NCI-H526 treated with DMSO at 0.1 percent for 48 hours (cell line): ENCODE data around the gene CA11.

Experiments
- DNase-seq: peaks from one replicate; lab custom pipeline; 2025; lab: John Stamatoyannopoulos, UW

Gene CA11

DNA sequence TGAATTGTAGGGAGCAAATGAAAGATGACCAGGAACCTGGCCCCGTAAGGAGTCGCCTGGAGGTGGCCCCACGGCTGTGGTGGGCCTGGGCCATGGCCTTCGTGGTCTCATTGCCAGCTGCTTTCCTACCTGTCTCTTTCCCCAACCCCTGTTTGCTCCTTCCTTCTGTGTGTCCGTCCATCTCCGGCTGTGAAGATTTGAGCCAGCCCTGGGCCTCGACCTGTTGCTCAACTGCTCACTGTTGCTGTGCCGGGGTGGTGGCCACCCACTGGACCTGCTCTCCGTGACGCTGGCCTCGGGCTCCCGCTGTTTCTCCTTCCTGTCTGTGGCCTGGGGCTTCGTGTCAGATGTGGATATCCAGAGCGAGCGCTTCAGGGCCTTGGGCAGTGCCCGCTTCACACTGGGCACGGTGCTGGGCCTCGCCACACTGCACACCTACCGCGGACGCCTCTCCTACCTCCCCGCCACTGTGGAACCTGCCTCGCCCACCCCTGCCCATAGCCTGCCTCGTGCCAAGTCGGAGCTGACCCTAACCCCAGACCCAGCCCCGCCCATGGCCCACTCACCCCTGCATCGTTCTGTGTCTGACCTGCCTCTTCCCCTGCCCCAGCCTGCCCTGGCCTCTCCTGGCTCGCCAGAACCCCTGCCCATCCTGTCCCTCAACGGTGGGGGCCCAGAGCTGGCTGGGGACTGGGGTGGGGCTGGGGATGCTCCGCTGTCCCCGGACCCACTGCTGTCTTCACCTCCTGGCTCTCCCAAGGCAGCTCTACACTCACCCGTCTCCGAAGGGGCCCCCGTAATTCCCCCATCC is 17.3 kb downstream of the CA11 start:
- DNase-seq = no peak

DNA sequence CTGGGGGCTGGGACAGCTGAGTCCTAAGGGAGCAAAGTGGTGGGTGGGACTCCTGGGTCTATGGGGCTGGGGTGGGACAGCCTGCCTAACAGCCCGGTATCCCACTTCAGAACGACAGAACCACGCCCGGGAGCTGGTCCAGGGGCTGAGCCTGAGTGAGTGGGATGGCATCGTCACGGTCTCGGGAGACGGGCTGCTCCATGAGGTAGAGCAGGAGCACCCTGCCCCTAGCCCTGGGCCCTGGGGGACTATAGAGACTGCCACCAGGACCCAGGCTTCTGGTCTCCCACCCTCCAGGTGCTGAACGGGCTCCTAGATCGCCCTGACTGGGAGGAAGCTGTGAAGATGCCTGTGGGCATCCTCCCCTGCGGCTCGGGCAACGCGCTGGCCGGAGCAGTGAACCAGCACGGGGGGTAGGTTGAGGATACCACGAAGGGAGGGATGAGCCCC is 18.1 kb downstream of the CA11 start:
- DNase-seq = no peak

DNA sequence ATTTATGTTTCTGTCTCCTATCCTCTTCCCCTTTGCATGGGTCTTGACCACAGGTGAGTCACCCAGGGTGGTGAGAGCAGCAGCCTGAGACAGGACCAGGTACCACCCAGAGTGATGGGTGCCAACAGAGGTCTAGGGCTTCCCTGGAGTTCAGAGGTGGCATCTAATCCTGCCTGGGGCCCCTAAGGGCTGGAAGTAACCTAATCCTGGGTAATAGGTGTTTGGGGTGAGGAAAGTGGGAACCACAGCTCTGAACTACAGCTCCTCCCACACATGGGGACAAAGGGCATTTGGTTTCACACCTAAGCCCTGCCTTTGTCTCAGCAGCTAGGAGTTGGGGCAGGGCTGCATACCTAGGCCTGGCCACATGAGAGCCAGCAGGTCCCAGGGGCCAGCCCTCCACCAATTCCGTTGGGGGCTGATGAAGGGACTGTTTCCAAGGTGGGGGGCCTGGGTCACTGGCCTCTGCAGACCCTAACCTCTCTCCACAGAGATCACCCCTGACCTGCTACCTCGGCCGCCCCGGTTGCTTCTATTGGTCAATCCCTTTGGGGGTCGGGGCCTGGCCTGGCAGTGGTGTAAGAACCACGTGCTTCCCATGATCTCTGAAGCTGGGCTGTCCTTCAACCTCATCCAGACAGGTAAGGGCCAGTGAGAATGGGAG is 18.7 kb downstream of the CA11 start:
- DNase-seq = no peak

DNA sequence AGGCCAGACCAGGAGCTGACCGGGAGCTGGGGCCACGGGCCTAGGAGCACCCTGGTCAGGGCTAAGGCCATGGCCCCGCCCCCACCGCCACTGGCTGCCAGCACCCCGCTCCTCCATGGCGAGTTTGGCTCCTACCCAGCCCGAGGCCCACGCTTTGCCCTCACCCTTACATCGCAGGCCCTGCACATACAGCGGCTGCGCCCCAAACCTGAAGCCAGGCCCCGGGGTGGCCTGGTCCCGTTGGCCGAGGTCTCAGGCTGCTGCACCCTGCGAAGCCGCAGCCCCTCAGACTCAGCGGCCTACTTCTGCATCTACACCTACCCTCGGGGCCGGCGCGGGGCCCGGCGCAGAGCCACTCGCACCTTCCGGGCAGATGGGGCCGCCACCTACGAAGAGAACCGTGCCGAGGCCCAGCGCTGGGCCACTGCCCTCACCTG is 20.1 kb downstream of the CA11 start:
- DNase-seq = no peak

DNA sequence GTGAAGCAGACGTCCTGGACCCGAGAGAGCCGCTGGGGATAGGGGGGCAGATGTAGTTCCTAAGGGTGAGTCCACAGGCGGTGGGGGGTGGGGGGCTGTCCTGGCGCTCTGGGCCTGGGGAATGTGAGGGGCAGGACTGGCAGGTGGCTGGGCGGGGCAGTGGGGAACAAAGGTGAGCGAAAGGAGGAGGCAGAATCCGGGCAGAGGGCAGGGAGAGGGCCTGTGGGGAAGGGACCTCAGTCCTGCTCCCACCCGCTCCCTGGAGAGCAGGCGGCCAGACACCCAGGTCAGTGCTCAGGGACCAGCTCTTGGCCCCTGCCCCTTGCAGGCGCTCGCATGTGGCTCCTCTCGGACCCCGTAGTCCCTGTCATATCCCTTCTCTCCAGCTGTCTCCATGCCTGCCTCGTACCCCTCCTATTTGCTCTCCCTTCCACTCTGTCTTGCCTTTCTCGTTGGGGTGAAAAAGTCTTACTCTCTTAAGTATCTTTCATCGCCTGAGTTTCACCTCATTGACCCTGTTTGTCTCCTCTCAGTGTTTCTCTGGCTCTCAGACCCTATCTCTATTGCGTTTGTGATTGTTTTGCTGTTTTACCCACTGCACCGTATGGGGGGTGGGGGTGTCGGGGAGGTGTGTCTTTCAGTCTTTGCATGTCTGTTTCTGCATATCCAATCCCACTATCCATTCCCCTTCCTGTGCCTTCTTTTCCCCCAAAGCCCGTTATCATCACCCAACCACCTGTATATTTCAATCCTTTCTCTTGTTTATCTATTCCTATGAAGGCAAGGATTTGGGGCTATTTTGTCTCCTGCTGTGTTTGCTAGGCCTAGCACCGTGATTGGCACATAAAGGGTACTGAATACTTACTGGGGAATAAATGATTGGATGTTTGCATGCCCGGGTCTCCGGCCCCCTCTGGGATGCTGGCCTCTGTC is 20.9 kb downstream of the CA11 start:
- DNase-seq = no peak

DNA sequence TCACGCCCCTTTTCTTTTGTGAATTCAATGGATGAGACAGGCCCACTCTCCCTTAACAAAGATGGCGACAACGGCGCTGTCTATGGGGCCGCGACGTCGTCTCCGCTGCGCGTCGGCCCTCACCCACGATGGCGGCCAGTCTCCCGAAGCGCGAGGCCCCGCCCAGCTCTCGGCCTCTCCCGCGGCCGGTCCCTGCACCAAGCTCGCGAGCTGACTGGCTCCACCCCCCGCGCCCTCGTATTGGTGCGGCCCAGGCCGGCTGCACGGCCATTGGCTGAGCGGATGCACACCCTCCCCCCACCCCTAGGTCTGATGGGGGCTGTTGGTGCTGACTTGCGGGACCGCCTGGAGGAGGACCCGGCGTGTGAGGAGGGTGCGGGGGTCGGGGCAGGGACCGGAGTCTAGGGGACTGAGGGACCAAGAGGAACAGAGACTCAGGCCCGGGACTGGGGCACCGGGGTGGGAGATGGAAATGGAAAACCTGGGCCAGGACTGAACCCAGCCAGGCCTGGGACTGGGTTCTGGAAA is 21.9 kb downstream of the CA11 start:
- peak; percentile 92 for DNase-seq

DNA sequence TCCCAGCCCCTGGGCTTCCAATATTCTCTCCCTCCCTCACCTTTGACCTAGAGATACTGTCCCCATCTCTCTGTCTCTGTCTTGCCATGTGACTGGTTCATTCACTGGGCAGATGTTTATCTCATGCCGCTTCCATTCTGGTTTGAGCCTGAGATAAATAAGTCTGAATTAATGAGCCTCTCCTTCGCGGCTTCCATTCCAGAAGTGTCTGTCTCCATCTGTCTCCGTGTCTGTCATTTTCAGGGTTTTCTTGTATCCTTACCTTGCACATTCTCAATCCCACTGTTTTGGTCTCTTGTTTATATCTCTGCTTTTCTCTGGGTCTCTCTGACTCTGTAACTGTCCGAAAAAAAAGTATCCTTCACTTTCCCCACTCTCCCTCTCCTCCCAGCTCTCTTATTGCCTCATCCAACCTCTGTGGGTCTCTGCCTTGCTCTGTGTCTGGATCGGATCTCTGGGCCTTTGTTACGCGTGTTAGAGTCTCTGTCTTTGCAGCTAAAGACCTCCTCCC is 22.4 kb downstream of the CA11 start:
- DNase-seq = no peak

DNA sequence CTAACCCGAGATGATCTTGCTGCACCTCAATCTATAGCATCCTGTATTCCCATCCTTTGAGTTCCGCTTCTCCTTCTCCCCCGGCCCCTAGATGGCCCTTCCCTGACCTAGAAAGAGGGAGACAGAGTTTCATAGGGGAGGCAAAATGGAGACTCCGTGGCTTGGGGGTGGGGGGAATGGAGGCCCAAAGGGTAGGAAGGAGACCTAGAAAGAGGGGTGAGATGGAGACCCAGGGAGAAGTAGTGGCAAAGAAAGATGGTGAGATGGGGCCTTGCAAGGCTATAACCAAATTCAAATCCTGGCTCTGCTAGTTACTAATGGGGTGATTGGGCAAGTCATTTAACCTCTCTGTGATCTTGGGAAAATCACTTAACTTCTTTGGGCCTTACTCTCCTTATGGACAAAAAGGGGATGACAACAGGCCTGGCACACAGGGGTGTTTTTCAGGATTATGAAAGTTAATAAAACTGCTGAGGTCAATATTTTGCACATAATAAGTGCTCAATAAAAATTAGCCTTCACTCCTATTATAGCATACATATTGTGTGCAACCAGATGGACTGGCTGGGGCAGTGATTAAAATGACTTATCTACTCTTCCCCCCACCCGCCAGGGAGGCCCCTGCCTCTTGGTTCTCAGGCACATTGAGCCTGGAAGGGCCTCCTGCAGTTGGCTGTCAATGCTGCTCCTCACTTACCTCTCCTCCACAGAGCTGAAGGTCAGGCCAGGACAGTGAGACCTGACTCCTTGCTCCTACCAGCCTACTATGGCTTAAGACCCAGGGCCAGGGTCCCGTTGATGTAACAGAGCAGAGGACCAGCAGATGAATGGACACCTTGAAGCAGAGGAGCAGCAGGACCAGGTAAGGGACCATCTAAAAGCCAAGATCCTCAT is 26.0 kb downstream of the CA11 start:
- no peak for DNase-seq

DNA sequence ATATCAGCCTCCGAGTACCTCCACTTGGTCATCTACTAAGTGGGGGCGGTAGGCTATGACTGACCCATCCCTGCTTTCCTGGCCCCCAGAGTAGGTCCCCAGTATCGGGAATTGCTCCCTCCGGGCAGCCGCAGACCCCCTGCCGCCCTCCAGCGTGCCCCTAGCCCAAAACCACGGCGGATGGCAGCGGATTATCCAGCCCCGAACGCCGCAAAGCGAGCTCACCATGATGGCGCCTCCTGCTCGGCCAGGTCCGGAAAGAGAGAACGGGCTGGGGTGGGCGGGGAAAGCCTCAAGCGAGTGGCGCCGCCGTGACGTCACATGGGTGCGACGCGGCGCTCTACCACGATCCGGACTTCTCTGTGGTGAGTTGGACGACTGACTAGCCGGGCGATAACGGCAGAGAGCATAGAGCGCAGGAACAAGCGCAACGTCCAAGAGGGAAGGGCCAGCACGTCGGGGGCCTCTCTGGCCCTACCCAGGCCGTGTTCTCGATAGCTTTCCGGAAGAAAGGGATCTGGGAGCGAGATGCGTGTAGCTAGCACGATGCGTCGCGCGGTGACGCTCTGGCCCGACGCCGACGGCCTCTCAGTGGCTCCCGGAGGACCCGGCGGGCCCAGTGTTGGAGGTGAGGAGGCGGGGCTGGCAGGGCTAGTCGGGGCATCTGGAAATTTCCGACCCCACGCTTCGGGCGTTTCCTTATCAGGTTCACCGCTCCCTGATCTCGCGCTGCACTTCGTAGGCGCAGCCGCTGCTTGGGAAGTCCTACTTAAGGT is 26.9 kb downstream of the CA11 start, which contains the start of the genes RPL18 and SPHK2:
TSS of gene RPL18 (minus strand) at position 263 of the 776 bp plus-strand sequence. CDS start at position 228, 35 bp downstream.
TSS of gene SPHK2 (plus strand) at position 591 of the 776 bp plus-strand sequence. CDS start 1,009 bp downstream, outside the sequence.
- peak; percentile 99 for DNase-seq

DNA sequence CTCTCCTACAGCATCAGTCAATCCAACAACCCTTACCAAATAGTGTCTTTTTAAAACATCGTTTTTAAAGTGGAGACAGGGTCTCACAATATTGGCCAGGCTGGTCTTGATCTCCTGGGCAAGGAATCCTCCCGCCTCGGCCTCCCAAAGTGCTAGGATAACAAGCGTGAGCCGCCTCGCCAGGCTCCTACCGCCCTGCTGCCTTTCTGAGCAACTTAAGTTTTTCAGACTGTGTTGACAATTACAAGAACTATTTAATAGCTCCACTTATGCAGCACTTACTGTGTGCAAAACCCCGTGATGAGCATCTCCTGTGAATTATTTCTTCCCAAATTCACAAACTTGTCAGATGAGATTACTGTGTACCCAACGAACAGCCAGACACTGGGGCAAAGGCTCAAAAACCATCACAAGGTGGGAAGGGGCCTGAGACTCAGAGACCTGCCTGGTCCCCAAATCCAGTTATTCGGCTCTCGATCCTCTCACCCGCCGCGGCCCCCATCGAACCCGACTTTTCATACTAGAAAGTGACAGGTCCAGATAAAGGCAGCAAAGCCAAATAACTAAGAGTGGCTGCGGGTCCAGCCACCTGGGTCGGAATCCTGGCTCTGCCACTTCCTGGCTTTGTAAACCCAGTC is 27.6 kb downstream of the CA11 start:
- DNase-seq = no peak

DNA sequence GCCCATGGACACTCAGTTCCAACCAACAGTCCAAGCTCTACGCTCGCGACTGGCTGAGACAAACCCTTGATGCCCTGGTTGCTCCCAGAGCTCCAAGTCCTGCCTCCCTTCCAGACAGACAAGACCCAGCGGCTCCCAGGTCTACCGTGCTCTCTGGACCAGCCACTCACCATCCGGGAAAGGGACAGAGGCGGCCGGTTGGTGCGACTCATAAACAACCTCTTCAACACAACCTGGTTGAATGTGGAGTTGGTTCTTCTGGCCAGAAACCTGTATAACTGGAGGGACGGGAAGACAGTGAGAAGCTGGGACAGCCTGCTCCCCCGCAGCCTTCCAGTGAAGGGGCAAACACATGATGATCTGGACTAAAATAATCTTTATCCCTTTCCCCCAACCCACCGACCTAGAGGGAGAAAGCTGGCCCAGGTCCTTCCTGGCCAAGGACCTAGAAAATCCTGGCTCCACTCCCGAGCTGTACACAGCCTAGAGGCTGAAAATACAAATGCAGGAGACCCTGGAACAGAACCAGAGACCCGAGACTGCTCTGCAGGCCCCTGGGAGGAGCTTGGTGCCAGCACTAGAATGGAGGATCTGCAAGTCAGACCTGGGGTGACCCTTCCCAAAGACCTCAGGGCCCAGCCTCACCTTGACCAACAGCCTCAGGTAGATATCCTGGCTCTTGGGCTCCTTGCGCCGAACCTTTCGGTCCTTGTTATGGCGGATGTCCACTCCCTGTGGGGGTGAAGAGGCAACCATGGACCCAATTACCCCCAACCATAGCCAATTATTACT is 28.6 kb downstream of the CA11 start:
- DNase-seq = no peak

DNA sequence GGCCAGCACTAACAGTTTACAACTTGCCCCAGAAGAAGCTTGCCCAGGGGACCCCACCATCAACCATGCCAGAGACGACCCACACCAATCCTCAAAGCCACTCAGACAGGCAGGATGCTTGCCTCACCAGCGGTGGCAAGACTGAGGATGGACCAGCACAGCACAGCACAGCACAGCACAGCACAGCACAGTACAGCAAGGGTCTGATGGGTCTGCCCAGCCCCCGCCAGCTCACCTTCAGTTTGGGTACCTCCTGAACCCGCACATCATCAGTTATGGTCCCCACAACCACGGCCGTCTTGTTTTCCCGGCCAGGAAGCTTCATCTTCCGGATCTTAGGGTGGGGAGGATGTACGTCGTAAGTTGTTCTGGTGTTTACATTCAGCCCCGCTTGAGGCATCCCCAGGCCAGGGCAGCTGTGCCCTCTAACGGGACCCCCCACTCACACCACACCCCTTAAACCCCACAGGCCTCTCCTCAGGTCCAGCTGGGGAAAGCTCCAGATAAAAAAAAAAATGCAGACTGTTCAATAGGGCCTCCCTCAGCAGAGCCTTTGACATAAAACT is 29.4 kb downstream of the CA11 start:
- no peak for DNase-seq

DNA sequence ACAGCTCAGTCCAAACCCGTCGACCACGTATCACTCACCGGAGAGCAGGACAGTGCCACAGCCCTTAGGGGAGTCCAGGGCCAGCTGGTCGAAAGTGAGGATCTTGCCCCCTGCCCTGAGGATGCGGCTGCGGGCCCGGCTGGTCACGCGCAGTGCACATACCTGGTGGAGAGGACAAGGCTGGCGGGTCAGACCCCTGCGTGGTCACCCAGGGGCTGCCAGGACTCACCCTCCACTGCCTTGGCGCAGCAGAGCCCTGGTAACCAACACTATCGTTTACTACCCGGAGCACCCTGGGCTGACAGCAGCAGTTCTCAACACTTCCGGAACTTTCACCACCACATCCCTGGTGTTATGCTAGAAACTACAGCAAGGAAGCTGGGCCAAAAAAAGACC is 29.9 kb downstream of the CA11 start:
- DNase-seq = no peak

DNA sequence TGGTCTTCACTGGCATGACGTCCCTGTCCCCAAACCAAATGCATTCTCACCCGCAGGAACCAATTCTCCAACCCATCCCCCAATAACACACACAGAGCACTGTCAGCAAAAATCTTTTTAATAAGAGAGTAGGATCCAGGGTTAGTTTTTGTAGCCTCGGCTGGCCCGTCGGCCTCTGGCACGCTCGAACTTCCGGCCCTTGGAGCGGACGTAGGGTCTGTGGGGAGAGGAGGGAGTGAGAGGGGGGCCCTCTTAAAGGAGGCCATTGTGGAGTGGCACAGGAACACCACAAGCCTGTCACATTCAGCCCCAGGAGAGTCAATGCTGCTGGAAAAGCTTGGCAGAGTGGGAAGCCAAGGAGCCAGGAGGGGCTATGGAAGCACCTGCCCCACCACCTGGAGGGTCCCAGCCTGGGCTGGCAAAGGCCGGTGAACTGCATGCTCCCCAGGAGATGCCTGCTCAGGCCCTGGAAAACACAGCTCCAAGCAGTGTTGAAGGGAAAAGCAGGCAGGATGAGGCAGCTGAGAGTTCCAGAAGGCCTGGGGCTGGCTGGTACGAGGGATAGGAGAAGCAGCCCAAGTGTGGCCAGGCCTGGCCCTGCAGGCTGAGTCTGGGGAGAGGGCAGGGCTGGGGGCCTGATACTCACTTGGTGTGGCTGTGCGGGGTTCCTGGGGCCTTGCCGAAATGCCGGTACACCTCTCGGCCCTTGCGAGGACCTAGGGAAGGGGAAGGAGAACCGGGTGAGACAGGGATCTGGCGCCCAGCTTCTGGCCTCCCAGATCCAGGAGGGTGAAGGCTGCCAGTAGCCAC is 30.6 kb downstream of the CA11 start:
- DNase-seq = no peak

DNA sequence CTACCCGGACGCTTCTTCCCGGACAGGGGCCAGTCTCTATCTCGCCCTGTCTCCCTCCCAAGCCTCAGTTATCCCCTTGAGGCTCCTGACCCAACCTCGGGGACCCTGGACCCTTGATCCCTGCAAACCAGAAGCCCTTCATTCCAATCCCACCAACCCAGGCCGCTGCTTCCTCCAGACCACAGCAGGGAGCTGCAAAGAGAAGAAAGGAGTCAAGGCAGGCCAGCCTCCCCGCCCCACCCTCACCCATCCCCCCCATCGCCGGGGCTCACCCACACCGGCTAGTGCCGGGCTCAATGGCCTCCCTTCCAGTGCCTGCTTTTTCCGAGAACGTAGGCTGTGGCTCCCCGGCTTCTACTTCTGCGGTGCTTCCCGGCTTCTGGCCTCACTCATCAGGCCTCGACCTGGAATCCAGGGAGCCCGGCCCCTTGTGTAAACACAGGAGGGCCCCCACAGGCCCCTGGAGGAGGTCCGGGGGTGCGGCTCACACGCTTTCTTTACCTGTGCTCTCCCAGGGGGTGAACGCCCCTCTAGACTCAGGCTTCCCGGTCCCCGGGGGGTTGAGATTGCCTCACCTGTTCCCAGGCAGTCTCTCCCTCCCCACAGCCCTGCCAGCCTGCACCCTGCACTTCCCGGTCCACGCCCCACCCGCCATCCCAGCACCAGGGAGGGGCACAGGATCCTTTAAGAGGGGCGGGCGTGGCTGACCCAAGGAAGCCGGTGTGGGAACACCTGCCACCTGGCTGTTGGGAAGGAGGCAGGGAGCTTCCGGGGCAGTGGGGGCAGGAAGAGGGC is 31.4 kb downstream of the CA11 start, which contains the start of gene FAM83E:
TSS of gene FAM83E (minus strand) at position 641 of the 795 bp plus-strand sequence. CDS start 1,704 bp downstream, outside the sequence.
- no peak for DNase-seq

DNA sequence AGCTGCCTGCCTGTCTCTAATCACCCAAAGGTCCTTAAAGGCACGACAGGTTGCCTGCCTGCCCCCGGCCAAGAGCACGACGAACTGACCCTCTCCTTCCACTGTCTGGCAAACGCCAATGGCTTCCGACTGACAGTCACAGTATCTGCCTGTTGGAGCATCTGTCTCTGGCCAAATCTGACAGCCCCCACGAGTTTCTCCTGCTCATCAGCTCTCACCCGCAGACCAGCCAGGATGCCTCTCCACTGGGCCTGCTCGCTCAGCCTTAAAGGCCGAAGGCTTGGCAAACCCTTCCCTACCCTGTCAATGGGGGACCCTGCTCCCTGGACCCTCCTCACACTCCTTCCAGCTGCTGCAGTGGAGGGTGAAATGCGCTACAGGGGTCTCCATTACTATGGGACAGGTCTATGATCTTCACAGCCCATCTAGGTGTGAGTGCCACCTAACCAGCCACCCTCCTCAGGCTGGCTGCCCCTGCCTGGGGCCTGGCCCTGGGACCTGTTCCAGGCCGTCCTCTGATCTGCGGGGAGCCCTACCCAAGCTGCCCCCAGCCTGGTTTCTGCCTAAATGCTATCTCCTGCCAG is 32.0 kb downstream of the CA11 start:
- no peak for DNase-seq
